Measurements from ENCODE around the gene LCE1B.
A peak's percentile ranks its signal among the peaks of the same experiment; 100 is the strongest.

Gene LCE1B

GRCh38 chr1:152811671-152812070 lies at the start of gene LCE1B:
TSS of gene LCE1B (plus strand) at chr1:152811971. CDS start at chr1:152812447, 476 bp downstream.
- no peak for DNase-seq (ENCODE audit: low spot score)
- no peak within 1 kb of the TSS for H3K27ac ChIP-seq
- TF ChIP-seq, protein P1, sequence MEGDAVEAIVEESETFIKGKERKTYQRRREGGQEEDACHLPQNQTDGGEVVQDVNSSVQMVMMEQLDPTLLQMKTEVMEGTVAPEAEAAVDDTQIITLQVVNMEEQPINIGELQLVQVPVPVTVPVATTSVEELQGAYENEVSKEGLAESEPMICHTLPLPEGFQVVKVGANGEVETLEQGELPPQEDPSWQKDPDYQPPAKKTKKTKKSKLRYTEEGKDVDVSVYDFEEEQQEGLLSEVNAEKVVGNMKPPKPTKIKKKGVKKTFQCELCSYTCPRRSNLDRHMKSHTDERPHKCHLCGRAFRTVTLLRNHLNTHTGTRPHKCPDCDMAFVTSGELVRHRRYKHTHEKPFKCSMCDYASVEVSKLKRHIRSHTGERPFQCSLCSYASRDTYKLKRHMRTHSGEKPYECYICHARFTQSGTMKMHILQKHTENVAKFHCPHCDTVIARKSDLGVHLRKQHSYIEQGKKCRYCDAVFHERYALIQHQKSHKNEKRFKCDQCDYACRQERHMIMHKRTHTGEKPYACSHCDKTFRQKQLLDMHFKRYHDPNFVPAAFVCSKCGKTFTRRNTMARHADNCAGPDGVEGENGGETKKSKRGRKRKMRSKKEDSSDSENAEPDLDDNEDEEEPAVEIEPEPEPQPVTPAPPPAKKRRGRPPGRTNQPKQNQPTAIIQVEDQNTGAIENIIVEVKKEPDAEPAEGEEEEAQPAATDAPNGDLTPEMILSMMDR (conservative IDR thresholded peaks at IDR 0.05; ENCODE audit: low read depth): no peak
- ChIA-PET CTCF (no interaction called here), POLR2A (ENCODE audit: low non-redundant PET) (no interaction called here)

DNA sequence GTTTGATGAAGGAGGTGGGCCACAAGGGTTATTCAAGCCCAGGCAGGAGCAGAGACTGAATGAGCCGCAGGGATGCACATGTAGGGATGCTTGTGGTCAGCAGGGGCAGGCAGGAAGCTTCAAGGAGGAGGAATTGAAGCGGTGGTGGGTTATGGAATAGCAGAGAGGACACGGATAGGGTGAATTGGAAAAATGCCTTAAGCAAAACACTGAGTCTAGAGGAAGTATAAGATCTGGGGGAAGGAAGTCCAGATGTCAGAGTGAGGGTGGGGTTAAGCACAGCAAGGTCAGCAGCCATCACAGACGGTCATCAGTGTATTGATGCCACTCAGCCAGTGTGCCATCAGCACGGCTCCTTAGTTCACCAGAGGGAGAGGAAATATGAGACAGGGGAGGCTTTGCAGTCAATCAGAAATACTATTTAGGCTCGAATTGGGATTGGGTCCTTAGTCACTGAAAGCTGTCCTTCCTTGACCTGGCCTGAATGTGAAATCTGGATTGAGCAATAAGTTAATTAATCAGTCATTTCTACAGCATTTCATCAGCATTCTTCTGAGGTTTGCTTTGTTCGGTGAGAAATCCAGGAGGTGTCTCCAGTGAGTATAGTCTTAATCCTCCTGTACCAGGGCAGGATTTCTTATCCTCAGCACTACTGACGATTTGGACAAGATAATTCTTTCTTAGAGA lies 42.8 kb upstream of the LCE1B start:
- POLR2A ChIA-PET (ENCODE audit: low non-redundant PET): no interaction called here
- TF ChIP-seq, protein P1 (conservative IDR thresholded peaks at IDR 0.05; ENCODE audit: low read depth): no peak
- no peak for DNase-seq (ENCODE audit: low spot score)
- no peak overlapping the region for H3K27ac ChIP-seq
- CTCF ChIA-PET: interaction anchor here (0.5 to 1.0 kb wide), 7 partner anchors 17 to 1837 kb away, joined by 3 to 4 read pairs (median 3); no protein-coding TSS in a partner anchor

- H3K27ac ChIP-seq: no peak overlapping the region
- ChIA-PET POLR2A (ENCODE audit: low non-redundant PET) (interaction anchor here (0.5 kb wide), 1 partner anchor 962 kb away, joined by 3 read pairs; no protein-coding TSS in a partner anchor), CTCF (interaction anchor here (1.0 kb wide), 1 partner anchor 117 kb away, joined by 3 read pairs; no protein-coding TSS in a partner anchor)
- no peak for DNase-seq (ENCODE audit: low spot score)
- TF ChIP-seq, protein P1 (conservative IDR thresholded peaks at IDR 0.05; ENCODE audit: low read depth): no peak
Measured at GRCh38 chr1:152770411-152770810, 41.4 kb upstream of the LCE1B start.

DNA sequence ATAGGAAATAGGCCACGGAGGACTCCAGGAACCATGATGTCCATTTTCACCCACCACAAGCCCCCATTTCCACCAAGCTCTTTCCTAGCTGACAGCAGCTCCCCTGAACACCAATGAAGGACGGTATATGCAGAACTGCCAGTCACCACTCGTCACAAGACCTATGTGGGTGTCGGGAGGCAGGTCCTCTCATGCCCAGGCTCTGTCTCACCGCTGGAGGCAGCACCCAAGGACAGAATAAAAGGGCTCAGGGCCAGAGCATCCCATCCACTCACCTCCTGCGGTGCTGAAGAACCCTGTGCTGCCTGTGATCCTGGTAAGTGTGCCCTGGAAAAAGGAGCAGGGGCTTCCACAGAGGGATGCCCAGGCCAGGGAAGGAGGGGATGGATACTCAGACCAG lies 36.9 kb upstream of the LCE1B start, which contains the start of gene LCE1F:
Gene LCE1F, plus strand, starts transcription at position 266 of the 400 bp plus-strand sequence. CDS start 1,232 bp downstream, outside the sequence.
- H3K27ac ChIP-seq: no peak within 1 kb of the TSS
- DNase-seq (ENCODE audit: low spot score): no peak
- POLR2A ChIA-PET (ENCODE audit: low non-redundant PET): no interaction called here
- CTCF ChIA-PET: interaction anchor here (0.6 kb wide), 1 partner anchor 126 kb away, joined by 4 read pairs; no protein-coding TSS in a partner anchor
- TF ChIP-seq, protein P1 (conservative IDR thresholded peaks at IDR 0.05; ENCODE audit: low read depth): no peak

GRCh38 chr1:152776361-152776760 lies 35.4 kb upstream of the LCE1B start:
- no peak overlapping the region for H3K27ac ChIP-seq
- no peak for DNase-seq (ENCODE audit: low spot score)
- TF ChIP-seq, protein P1 (conservative IDR thresholded peaks at IDR 0.05; ENCODE audit: low read depth): no peak
- CTCF ChIA-PET: interaction anchor here (0.5 kb wide), 1 partner anchor 31 kb away, joined by 4 read pairs; no protein-coding TSS in a partner anchor
- POLR2A ChIA-PET (ENCODE audit: low non-redundant PET): no interaction called here

DNA sequence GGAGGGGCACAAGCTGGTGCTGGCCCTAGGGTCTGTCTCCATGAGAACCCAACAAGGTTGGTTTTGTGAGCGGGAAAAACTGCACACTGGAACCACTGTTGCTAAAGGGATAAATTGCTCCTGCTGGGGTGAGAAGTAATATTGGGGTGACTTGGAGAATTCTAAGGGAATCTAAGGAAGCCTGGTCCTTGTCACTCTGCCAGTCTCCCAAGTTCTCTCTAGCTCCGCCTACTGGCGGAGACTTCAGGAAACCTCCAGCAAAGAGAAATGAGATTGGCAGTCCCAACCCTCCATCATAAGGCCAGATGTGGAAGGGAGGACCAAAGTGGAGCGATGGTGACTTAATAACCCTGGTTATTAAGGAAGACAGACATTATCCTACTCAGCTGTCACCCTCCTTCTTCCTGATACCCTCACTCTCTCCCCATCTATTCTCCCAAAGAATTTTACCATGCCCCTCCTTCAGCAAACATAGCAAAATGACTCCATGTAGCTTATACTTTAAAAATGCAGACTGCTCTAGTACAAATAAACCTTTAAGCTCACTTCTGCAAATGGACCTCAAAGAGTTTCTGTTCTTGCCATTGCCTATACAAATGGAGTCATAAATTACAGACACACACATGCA lies 34.1 kb upstream of the LCE1B start:
- POLR2A ChIA-PET (ENCODE audit: low non-redundant PET): no interaction called here
- no peak for DNase-seq (ENCODE audit: low spot score)
- no peak overlapping the region for H3K27ac ChIP-seq
- CTCF ChIA-PET: interaction anchor here (0.6 kb wide), 1 partner anchor 88 kb away, joined by 4 read pairs; no protein-coding TSS in a partner anchor
- TF ChIP-seq, protein P1 (conservative IDR thresholded peaks at IDR 0.05; ENCODE audit: low read depth): 0 out of 2 replicates have a peak, but pooled peaks have one; percentile 9
